KOPT-K1 (cell line): Measurements from ENCODE around the gene ANKRD11.
"Not testable (repeated sequence)": the region's sequence is repeated elsewhere in the genome, so short reads cannot be mapped to it uniquely, and the experiment has no call there.

Experiments used
- H3K27ac ChIP-seq: fragments of 200-600 bp; sonication (generic); 2 replicates; pipeline ENCODE4 v1.5.1; 2016; ENCODE audit warnings: antibody characterized with exemption, mild to moderate bottlenecking, low read depth, low read length; ENCODE audit not compliant: poor library complexity, severe bottlenecking
- H3K36me3 ChIP-seq: fragments of 200-600 bp; sonication (generic); 2 replicates; pipeline ENCODE4 v1.5.1; 2017; ENCODE audit warnings: antibody characterized with exemption, mild to moderate bottlenecking, low read length, moderate library complexity; ENCODE audit not compliant: insufficient read depth
- H3K9me3 ChIP-seq: fragments of 200-600 bp; sonication (generic); 2 replicates; pipeline ENCODE4 v1.5.1; 2017; ENCODE audit warnings: antibody characterized with exemption, low read length, mild to moderate bottlenecking; ENCODE audit not compliant: insufficient read depth, poor library complexity, severe bottlenecking

Gene ANKRD11

GRCh38 chr16:89363621-89364393 lies 126.6 kb downstream of the ANKRD11 start:
- Histone ChIP-seq H3K27ac (no peak overlapping the region), H3K9me3 (no peaks in the 10 kb centered on the region), H3K36me3 (peaks cover 10% of the 10 kb centered on the region; the same call in 1 of the 2 replicates)

- H3K9me3 ChIP-seq, H3K36me3 ChIP-seq, H3K27ac ChIP-seq: not testable (repeated sequence)
Observed at GRCh38 chr16:89362540-89363223, 127.7 kb downstream of the ANKRD11 start.

- Histone ChIP-seq H3K36me3 (peaks cover 12% of the 10 kb centered on the region; the same call in 1 of the 2 replicates), H3K9me3 (no peaks in the 10 kb centered on the region), H3K27ac (peak overlapping the region; percentile 68)
Observed at GRCh38 chr16:89361751-89362539, 128.4 kb downstream of the ANKRD11 start.

- Histone ChIP-seq H3K27ac (peak overlapping the region; percentile 68), H3K36me3 (peaks cover 14% of the 10 kb centered on the region; the same call in 1 of the 2 replicates), H3K9me3 (no peaks in the 10 kb centered on the region)
Observed at GRCh38 chr16:89360760-89361435, 129.5 kb downstream of the ANKRD11 start.

- H3K36me3 ChIP-seq: peaks cover 21% of the 10 kb centered on the region; the same call in 1 of the 2 replicates
- H3K27ac ChIP-seq: peak overlapping the region; percentile 68
- H3K9me3 ChIP-seq: no peaks in the 10 kb centered on the region
Observed at GRCh38 chr16:89359264-89360147, 130.9 kb downstream of the ANKRD11 start.

GRCh38 chr16:89358030-89359005 lies 132.0 kb downstream of the ANKRD11 start:
- H3K9me3 ChIP-seq: no peaks in the 10 kb centered on the region
- H3K27ac ChIP-seq: peak overlapping the region; percentile 68
- peaks cover 21% of the 10 kb centered on the region; the same call in 1 of the 2 replicates for H3K36me3 ChIP-seq

GRCh38 chr16:89357055-89357816 lies 133.1 kb downstream of the ANKRD11 start:
- Histone ChIP-seq H3K9me3 (no peaks in the 10 kb centered on the region), H3K27ac (peak overlapping the region; percentile 68), H3K36me3 (peaks cover 21% of the 10 kb centered on the region; the same call in 1 of the 2 replicates)

GRCh38 chr16:89355686-89356085 lies 134.7 kb downstream of the ANKRD11 start:
- Histone ChIP-seq H3K36me3 (peaks cover 27% of the 10 kb centered on the region; the same call in 1 of the 2 replicates), H3K9me3 (no peaks in the 10 kb centered on the region), H3K27ac (no peak overlapping the region)

- peaks cover 29% of the 10 kb centered on the region; the same call in 1 of the 2 replicates for H3K36me3 ChIP-seq
- no peak overlapping the region for H3K27ac ChIP-seq
- H3K9me3 ChIP-seq: no peaks in the 10 kb centered on the region
Observed at GRCh38 chr16:89355007-89355406, 135.4 kb downstream of the ANKRD11 start.

GRCh38 chr16:89354325-89354724 lies 136.0 kb downstream of the ANKRD11 start:
- Histone ChIP-seq H3K36me3 (peaks cover 29% of the 10 kb centered on the region; the same call in 1 of the 2 replicates), H3K27ac (no peak overlapping the region), H3K9me3 (no peaks in the 10 kb centered on the region)

GRCh38 chr16:89352091-89352681 lies 138.2 kb downstream of the ANKRD11 start:
- Histone ChIP-seq H3K36me3 (peaks cover 25% of the 10 kb centered on the region; the same call in 1 of the 2 replicates), H3K27ac (no peak overlapping the region), H3K9me3 (no peaks in the 10 kb centered on the region)

GRCh38 chr16:89351645-89352044 lies 138.7 kb downstream of the ANKRD11 start:
- Histone ChIP-seq H3K27ac (no peak overlapping the region), H3K9me3 (no peaks in the 10 kb centered on the region), H3K36me3 (peaks cover 19% of the 10 kb centered on the region; the same call in 1 of the 2 replicates)
